Osteocyte (in vitro differentiated cells): ENCODE data around the gene TBCEL. TPM values are rescaled to one million over a fixed set of nuclear protein-coding genes. Genes with fewer than 3 reads are reported as not detected.

Experiments
- DNase-seq: peaks from one replicate; pipeline ENCODE4 v3.0.0; 2021; ENCODE audit warnings: mixed read lengths; ENCODE audit not compliant: unreplicated experiment; ENCODE audit errors: extremely low spot score
- H3K27ac Mint-ChIP-seq: one replicate; pipeline ENCODE4 v1.8.0; 2021; ENCODE audit warnings: mild to moderate bottlenecking, mixed read lengths; ENCODE audit not compliant: unreplicated experiment
- H3K27me3 Mint-ChIP-seq: one replicate; pipeline ENCODE4 v1.8.0; 2021; ENCODE audit warnings: mixed read lengths; ENCODE audit not compliant: unreplicated experiment
- H3K36me3 Mint-ChIP-seq: one replicate; pipeline ENCODE4 v1.8.0; 2021; ENCODE audit warnings: mixed read lengths; ENCODE audit not compliant: unreplicated experiment
- H3K4me1 Mint-ChIP-seq: one replicate; pipeline ENCODE4 v1.8.0; 2021; ENCODE audit warnings: mixed read lengths; ENCODE audit not compliant: unreplicated experiment
- H3K4me3 Mint-ChIP-seq: one replicate; pipeline ENCODE4 v1.8.0; 2021; ENCODE audit warnings: mild to moderate bottlenecking, moderate library complexity, mixed read lengths; ENCODE audit not compliant: unreplicated experiment
- H3K9me3 Mint-ChIP-seq: one replicate; pipeline ENCODE4 v1.8.0; 2021; ENCODE audit warnings: mixed read lengths; ENCODE audit not compliant: unreplicated experiment
- CTCF ChIP-seq: fragments of 200-600 bp; sonication (generic); IDR thresholded peaks from 2 replicates; pipeline ENCODE4 v1.5.0; 2021; ENCODE audit warnings: antibody characterized with exemption, mild to moderate bottlenecking, moderate library complexity
- total RNA-seq: library from RNA; stranded (reverse); gene quantifications from 2 replicates; pipeline ENCODE4 v1.2.1, GENCODE V29; 2021

TBCEL gene
- total RNA-seq, 1 donor from 2014 or later = 40.4 TPM

GRCh38 chr11:121067962-121068647 lies 44.2 kb downstream of the TBCEL start:
- Mint-ChIP-seq H3K9me3 (peaks cover 5% of the 10 kb centered on the region), H3K27ac (peak overlapping the region; percentile 9), H3K4me1 (peaks cover 24% of the 10 kb centered on the region), H3K36me3 (peaks cover 44% of the 10 kb centered on the region), H3K4me3 (peak overlapping the region; percentile 5), H3K27me3 (no peaks in the 10 kb centered on the region)
- no peak for TF ChIP-seq CTCF
- DNase-seq = no peak

- peaks cover 38% of the 10 kb centered on the region for H3K36me3 Mint-ChIP-seq
- H3K9me3 Mint-ChIP-seq = peaks cover 5% of the 10 kb centered on the region
- no peaks in the 10 kb centered on the region for H3K27me3 Mint-ChIP-seq
- H3K27ac Mint-ChIP-seq = no peak overlapping the region
- H3K4me3 Mint-ChIP-seq = no peak overlapping the region
- no peak for TF ChIP-seq CTCF
- H3K4me1 Mint-ChIP-seq = peaks cover 24% of the 10 kb centered on the region
- no peak for DNase-seq
Observed at GRCh38 chr11:121068787-121069186, 44.9 kb downstream of the TBCEL start.

GRCh38 chr11:121070951-121071845 lies 47.3 kb downstream of the TBCEL start:
- Mint-ChIP-seq H3K4me1 (peaks cover 24% of the 10 kb centered on the region), H3K27ac (no peak overlapping the region), H3K9me3 (peaks cover 5% of the 10 kb centered on the region), H3K4me3 (no peak overlapping the region), H3K27me3 (no peaks in the 10 kb centered on the region), H3K36me3 (peaks cover 38% of the 10 kb centered on the region)
- TF ChIP-seq CTCF = no peak
- DNase-seq = no peak

GRCh38 chr11:121071846-121072450 lies 48.0 kb downstream of the TBCEL start:
- H3K4me3 Mint-ChIP-seq = no peak overlapping the region
- TF ChIP-seq CTCF = no peak

GRCh38 chr11:121081321-121081720 lies 57.4 kb downstream of the TBCEL start:
- no peak for DNase-seq
- Mint-ChIP-seq H3K4me3 (no peak overlapping the region), H3K27me3 (no peaks in the 10 kb centered on the region), H3K9me3 (no peaks in the 10 kb centered on the region), H3K27ac (no peak overlapping the region), H3K4me1 (no peaks in the 10 kb centered on the region), H3K36me3 (peaks cover 25% of the 10 kb centered on the region)
- TF ChIP-seq CTCF = no peak

More at GRCh38 chr11:121071846-121072450, 48.0 kb downstream of the TBCEL start:
- Mint-ChIP-seq H3K36me3 (peaks cover 38% of the 10 kb centered on the region), H3K27me3 (no peaks in the 10 kb centered on the region), H3K4me1 (peaks cover 23% of the 10 kb centered on the region), H3K27ac (no peak overlapping the region), H3K9me3 (peaks cover 5% of the 10 kb centered on the region)
- no peak for DNase-seq
